ENCODE measurements around the gene NBAS. TPM values are rescaled to one million over a fixed set of nuclear protein-coding genes. Genes with fewer than 3 reads are reported as not detected.

Gene NBAS
- total and polyA plus RNA-seq, 10 of the 15 experiments (the other 5 are each of a cell fraction or from before 2014, with no cell fraction given) = 4.3 to 32.7 (median 20.8) TPM

DNA sequence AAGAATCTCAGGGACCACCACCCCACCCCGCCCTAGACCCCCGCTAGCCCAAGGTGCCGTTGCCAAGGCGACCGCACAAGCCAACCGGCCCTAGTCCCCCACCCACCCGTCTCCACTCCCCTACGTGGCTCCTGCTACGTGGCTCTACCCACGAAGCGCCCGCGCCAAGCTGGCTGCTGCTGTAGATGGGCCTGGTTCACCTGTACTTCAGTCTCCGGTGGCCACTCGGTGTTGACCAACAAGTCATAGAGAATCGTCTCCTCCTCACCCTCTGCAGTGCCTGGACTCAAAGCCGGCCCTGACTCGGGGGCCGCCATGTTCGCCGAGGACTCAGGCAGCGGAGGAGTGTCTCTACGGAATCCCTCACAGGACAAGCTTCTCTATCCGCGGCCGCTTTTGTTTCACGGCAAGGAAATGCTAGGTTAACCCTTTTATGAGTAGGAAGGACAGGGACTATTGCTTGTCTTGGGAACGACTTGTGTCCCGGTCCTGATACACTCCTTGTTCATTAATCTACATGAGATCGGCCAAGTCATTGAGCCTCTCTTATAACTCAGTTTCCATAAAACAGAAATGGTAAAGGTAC, at the start of gene NBAS (continued):
- TF ChIP-seq EED (IDR thresholded peaks at IDR 0.05; ENCODE audit: low read depth) = no peak
- TF ChIP-seq NRF1 (conservative IDR thresholded peaks at IDR 0.05; ENCODE audit: low read depth, low read length) = no peak
- TF ChIP-seq ZZZ3 (IDR thresholded peaks at IDR 0.05; ENCODE audit: control insufficient read depth, insufficient read length, low read depth) = no peak
- TF ChIP-seq KLF5 (IDR thresholded peaks at IDR 0.05; ENCODE audit: partially characterized antibody) = no peak
- TF ChIP-seq, protein P1, sequence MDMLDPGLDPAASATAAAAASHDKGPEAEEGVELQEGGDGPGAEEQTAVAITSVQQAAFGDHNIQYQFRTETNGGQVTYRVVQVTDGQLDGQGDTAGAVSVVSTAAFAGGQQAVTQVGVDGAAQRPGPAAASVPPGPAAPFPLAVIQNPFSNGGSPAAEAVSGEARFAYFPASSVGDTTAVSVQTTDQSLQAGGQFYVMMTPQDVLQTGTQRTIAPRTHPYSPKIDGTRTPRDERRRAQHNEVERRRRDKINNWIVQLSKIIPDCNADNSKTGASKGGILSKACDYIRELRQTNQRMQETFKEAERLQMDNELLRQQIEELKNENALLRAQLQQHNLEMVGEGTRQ (IDR thresholded peaks at IDR 0.05; ENCODE audit: borderline replicate concordance, low read depth, low read length) = no peak
- TF ChIP-seq, protein P2, sequence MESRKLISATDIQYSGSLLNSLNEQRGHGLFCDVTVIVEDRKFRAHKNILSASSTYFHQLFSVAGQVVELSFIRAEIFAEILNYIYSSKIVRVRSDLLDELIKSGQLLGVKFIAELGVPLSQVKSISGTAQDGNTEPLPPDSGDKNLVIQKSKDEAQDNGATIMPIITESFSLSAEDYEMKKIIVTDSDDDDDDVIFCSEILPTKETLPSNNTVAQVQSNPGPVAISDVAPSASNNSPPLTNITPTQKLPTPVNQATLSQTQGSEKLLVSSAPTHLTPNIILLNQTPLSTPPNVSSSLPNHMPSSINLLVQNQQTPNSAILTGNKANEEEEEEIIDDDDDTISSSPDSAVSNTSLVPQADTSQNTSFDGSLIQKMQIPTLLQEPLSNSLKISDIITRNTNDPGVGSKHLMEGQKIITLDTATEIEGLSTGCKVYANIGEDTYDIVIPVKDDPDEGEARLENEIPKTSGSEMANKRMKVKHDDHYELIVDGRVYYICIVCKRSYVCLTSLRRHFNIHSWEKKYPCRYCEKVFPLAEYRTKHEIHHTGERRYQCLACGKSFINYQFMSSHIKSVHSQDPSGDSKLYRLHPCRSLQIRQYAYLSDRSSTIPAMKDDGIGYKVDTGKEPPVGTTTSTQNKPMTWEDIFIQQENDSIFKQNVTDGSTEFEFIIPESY (IDR thresholded peaks at IDR 0.05) = no peak
- no peak for TF ChIP-seq DPF2 (IDR thresholded peaks at IDR 0.05)
- no peak for TF ChIP-seq WRNIP1 (IDR thresholded peaks at IDR 0.05; ENCODE audit: borderline replicate concordance, low read depth, low read length)
- no peak for TF ChIP-seq STAT3 (IDR thresholded peaks at IDR 0.05; ENCODE audit: low read depth, low read length)
- no peak for TF ChIP-seq PRDM15 (CRISPR knock-in tag; IDR thresholded peaks at IDR 0.05)
- TF ChIP-seq MTA3 (IDR thresholded peaks at IDR 0.05; ENCODE audit: borderline replicate concordance, low read length) = no peak
- TF ChIP-seq ETV6 (conservative IDR thresholded peaks at IDR 0.05 in 1 of 2, IDR thresholded peaks at IDR 0.05 in 1 of 2; ENCODE audit: borderline replicate concordance in 1 of 2, low read depth in 1 of 2) = no peak
- TF ChIP-seq, protein P3, sequence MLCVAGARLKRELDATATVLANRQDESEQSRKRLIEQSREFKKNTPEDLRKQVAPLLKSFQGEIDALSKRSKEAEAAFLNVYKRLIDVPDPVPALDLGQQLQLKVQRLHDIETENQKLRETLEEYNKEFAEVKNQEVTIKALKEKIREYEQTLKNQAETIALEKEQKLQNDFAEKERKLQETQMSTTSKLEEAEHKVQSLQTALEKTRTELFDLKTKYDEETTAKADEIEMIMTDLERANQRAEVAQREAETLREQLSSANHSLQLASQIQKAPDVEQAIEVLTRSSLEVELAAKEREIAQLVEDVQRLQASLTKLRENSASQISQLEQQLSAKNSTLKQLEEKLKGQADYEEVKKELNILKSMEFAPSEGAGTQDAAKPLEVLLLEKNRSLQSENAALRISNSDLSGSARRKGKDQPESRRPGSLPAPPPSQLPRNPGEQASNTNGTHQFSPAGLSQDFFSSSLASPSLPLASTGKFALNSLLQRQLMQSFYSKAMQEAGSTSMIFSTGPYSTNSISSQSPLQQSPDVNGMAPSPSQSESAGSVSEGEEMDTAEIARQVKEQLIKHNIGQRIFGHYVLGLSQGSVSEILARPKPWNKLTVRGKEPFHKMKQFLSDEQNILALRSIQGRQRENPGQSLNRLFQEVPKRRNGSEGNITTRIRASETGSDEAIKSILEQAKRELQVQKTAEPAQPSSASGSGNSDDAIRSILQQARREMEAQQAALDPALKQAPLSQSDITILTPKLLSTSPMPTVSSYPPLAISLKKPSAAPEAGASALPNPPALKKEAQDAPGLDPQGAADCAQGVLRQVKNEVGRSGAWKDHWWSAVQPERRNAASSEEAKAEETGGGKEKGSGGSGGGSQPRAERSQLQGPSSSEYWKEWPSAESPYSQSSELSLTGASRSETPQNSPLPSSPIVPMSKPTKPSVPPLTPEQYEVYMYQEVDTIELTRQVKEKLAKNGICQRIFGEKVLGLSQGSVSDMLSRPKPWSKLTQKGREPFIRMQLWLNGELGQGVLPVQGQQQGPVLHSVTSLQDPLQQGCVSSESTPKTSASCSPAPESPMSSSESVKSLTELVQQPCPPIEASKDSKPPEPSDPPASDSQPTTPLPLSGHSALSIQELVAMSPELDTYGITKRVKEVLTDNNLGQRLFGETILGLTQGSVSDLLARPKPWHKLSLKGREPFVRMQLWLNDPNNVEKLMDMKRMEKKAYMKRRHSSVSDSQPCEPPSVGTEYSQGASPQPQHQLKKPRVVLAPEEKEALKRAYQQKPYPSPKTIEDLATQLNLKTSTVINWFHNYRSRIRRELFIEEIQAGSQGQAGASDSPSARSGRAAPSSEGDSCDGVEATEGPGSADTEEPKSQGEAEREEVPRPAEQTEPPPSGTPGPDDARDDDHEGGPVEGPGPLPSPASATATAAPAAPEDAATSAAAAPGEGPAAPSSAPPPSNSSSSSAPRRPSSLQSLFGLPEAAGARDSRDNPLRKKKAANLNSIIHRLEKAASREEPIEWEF (IDR thresholded peaks at IDR 0.05; ENCODE audit: insufficient replicate concordance, low read depth, low read length) = no peak
- TF ChIP-seq BCL11A (IDR thresholded peaks at IDR 0.05; ENCODE audit: low read depth, low read length) = no peak
- no peak for TF ChIP-seq SMAD1 (IDR thresholded peaks at IDR 0.05; ENCODE audit: low read depth, partially characterized antibody)
- no peak for TF ChIP-seq EZH2 (IDR thresholded peaks at IDR 0.05; ENCODE audit: borderline replicate concordance, control insufficient read depth, low read depth, low read length)
- TF ChIP-seq SIN3A (IDR thresholded peaks at IDR 0.05; ENCODE audit: low read depth, low read length) = 0 out of 2 replicates have a peak, but pooled peaks have one; percentile 61
- no peak for TF ChIP-seq SP1 (IDR thresholded peaks at IDR 0.05; ENCODE audit: low read depth, low read length)
- peak; percentile 57; the same call in 1 of the 2 replicates for TF ChIP-seq CREB1 (IDR thresholded peaks at IDR 0.05; ENCODE audit: low read depth)

Data from GM12878 (cell line).